GM12891 (cell line): ENCODE measurements around the gene COQ7.
A peak's percentile ranks its signal among the peaks of the same experiment; 100 is the strongest.

Experiments
- PAX5 ChIP-seq: IDR thresholded peaks from 2 replicates; pipeline ENCODE4 v1.6.1; 2011; ENCODE audit warnings: low read length, moderate library complexity, mild to moderate bottlenecking; ENCODE audit not compliant: insufficient read depth, severe bottlenecking
- POLR2A ChIP-seq: IDR thresholded peaks from 2 replicates; pipeline ENCODE4 v1.6.1; 2011; ENCODE audit warnings: low read depth, low read length, control low read depth
- POLR2AphosphoS5 ChIP-seq: IDR thresholded peaks from 2 replicates; pipeline ENCODE4 v1.6.1; 2011; ENCODE audit warnings: low read depth, low read length, control low read depth
- SPI1 ChIP-seq: IDR thresholded peaks from 2 replicates; pipeline ENCODE4 v1.6.1; 2011; ENCODE audit warnings: low read depth, low read length, control low read depth
- TAF1 ChIP-seq: IDR thresholded peaks from 2 replicates; pipeline ENCODE4 v1.6.1; 2011; ENCODE audit warnings: low read depth, low read length, control low read depth

GRCh38 chr16:19113577-19114358 is 46.4 kb downstream of the COQ7 start, which contains the start of gene ITPRIPL2:
- 0 out of 2 replicates have a peak, but pooled peaks have one; percentile 13 for TF ChIP-seq POLR2A
- TF ChIP-seq TAF1 = no peak
- no peak for TF ChIP-seq POLR2AphosphoS5
- TF ChIP-seq SPI1 = no peak
- no peak for TF ChIP-seq PAX5
